Astrocyte (in vitro differentiated cells and primary cell): Measurements from ENCODE around the gene SEMA3F. TPM values are rescaled to one million over a fixed set of nuclear protein-coding genes. Genes with fewer than 3 reads are reported as not detected.

Experiments
- DNase-seq: peaks from one replicate; pipeline ENCODE4 v3.0.0-alpha.2; 2010; ENCODE audit warnings: low read depth
- FAIRE-seq: peaks from 2 replicates; lab custom pipeline; 2011; peaks lifted over from hg19 to GRCh38; lab: Jason Lieb, UNC
- H2AFZ ChIP-seq: 2 replicates; pipeline ENCODE4 v1.6.0; 2012; ENCODE audit warnings: low read depth, low read length, inconsistent platforms
- H3K27ac ChIP-seq: 2 replicates; pipeline ENCODE4 v1.5.1; 2011; ENCODE audit warnings: low read depth, low read length, inconsistent platforms
- H3K27me3 ChIP-seq: 2 replicates; pipeline ENCODE4 v1.6.0; 2011; ENCODE audit warnings: low read length, inconsistent platforms; ENCODE audit not compliant: insufficient read depth
- H3K36me3 ChIP-seq: 2 replicates; pipeline ENCODE4 v1.5.1; 2011; ENCODE audit warnings: low read length, inconsistent platforms; ENCODE audit not compliant: insufficient read depth
- H3K4me1 ChIP-seq: 2 replicates; pipeline ENCODE4 v1.5.1; 2011; ENCODE audit warnings: low read length, inconsistent platforms; ENCODE audit not compliant: insufficient read depth
- H3K4me2 ChIP-seq: 2 replicates; pipeline ENCODE4 v1.6.0; 2012; ENCODE audit warnings: low read length, inconsistent platforms
- H3K4me3 ChIP-seq: 2 replicates; pipeline ENCODE4 v1.5.1; 2011; ENCODE audit warnings: low read depth, mild to moderate bottlenecking, low read length, inconsistent platforms; ENCODE audit not compliant: insufficient read depth
- H3K79me2 ChIP-seq: 2 replicates; pipeline ENCODE4 v1.6.0; 2012; ENCODE audit warnings: mild to moderate bottlenecking, low read length, inconsistent platforms; ENCODE audit not compliant: insufficient read depth
- H3K9ac ChIP-seq: 2 replicates; pipeline ENCODE4 v1.6.0; 2012; ENCODE audit warnings: mild to moderate bottlenecking, low read length, inconsistent platforms
- H3K9me3 ChIP-seq: 2 replicates; pipeline ENCODE4 v1.5.1; 2012; ENCODE audit warnings: low read depth, mild to moderate bottlenecking, low read length, inconsistent platforms; ENCODE audit not compliant: insufficient read depth
- H4K20me1 ChIP-seq: 2 replicates; pipeline ENCODE4 v1.6.0; 2012; ENCODE audit warnings: low read length, inconsistent platforms; ENCODE audit not compliant: insufficient read depth
- H3K27ac Mint-ChIP-seq: one replicate; pipeline ENCODE4 v1.8.0; 2021; ENCODE audit warnings: mild to moderate bottlenecking, mixed read lengths; ENCODE audit not compliant: unreplicated experiment
- H3K27me3 Mint-ChIP-seq: one replicate; pipeline ENCODE4 v1.8.0; 2021; ENCODE audit warnings: low read depth, mixed read lengths; ENCODE audit not compliant: unreplicated experiment
- H3K36me3 Mint-ChIP-seq: one replicate; pipeline ENCODE4 v1.8.0; 2021; ENCODE audit warnings: low read depth, mixed read lengths; ENCODE audit not compliant: unreplicated experiment
- H3K4me1 Mint-ChIP-seq: one replicate; pipeline ENCODE4 v1.8.0; 2021; ENCODE audit warnings: low read depth, mixed read lengths; ENCODE audit not compliant: unreplicated experiment
- H3K4me3 Mint-ChIP-seq: one replicate; pipeline ENCODE4 v1.8.0; 2021; ENCODE audit warnings: mild to moderate bottlenecking, moderate library complexity, mixed read lengths; ENCODE audit not compliant: unreplicated experiment
- H3K9me3 Mint-ChIP-seq: one replicate; pipeline ENCODE4 v1.8.0; 2021; ENCODE audit warnings: mild to moderate bottlenecking, mixed read lengths; ENCODE audit not compliant: unreplicated experiment
- CTCF ChIP-seq: IDR thresholded peaks from 2 replicates; pipeline ENCODE4 v1.5.1; 2011; ENCODE audit warnings: low read depth, mild to moderate bottlenecking, inconsistent platforms, low read length, moderate library complexity; ENCODE audit not compliant: insufficient read depth
- EZH2 ChIP-seq: IDR thresholded peaks from 2 replicates; pipeline ENCODE4 v1.6.1; 2012; ENCODE audit warnings: mild to moderate bottlenecking, low read length, inconsistent platforms; ENCODE audit not compliant: insufficient read depth
- total RNA-seq: library from RNA; stranded (reverse); gene quantifications from 2 replicates; pipeline ENCODE4 v1.2.1, GENCODE V29; 2021

Gene SEMA3F
- total RNA-seq, 1 donor from 2014 or later, result 6.6 TPM

GRCh38 chr3:50132421-50133282, 22.5 kb upstream of the SEMA3F start:
- no peaks in the 10 kb centered on the region for H3K9me3 ChIP-seq
- H3K27me3 Mint-ChIP-seq, result peaks cover 40% of the 10 kb centered on the region
- no peak overlapping the region for H3K4me3 Mint-ChIP-seq
- H3K36me3 ChIP-seq, result no peaks in the 10 kb centered on the region
- no peaks in the 10 kb centered on the region for H3K79me2 ChIP-seq
- H3K36me3 Mint-ChIP-seq, result no peaks in the 10 kb centered on the region
- H3K4me1 ChIP-seq, result no peaks in the 10 kb centered on the region
- H3K27ac Mint-ChIP-seq, result no peak overlapping the region
- H4K20me1 ChIP-seq, result no peaks in the 10 kb centered on the region
- H3K9ac ChIP-seq, result no peak overlapping the region
- H3K4me2 ChIP-seq, result no peak overlapping the region
- H3K4me1 Mint-ChIP-seq, result peaks cover 3% of the 10 kb centered on the region
- H3K9me3 Mint-ChIP-seq, result no peaks in the 10 kb centered on the region
- TF ChIP-seq CTCF (no peak), EZH2 (no peak)
- no peak overlapping the region for H3K27ac ChIP-seq
- no peak overlapping the region for H3K4me3 ChIP-seq
- FAIRE-seq, result no peak
- H2AFZ ChIP-seq, result no peak overlapping the region
- DNase-seq, result no peak
- no peaks in the 10 kb centered on the region for H3K27me3 ChIP-seq

GRCh38 chr3:50133283-50133615, 21.9 kb upstream of the SEMA3F start:
- H3K27ac Mint-ChIP-seq, result no peak overlapping the region
- no peaks in the 10 kb centered on the region for H3K79me2 ChIP-seq
- peaks cover 40% of the 10 kb centered on the region for H3K27me3 Mint-ChIP-seq
- H3K27ac ChIP-seq, result no peak overlapping the region
- no peaks in the 10 kb centered on the region for H3K27me3 ChIP-seq
- no peak overlapping the region for H3K4me3 Mint-ChIP-seq
- no peaks in the 10 kb centered on the region for H4K20me1 ChIP-seq
- H2AFZ ChIP-seq, result no peak overlapping the region
- DNase-seq, result no peak
- no peak overlapping the region for H3K4me2 ChIP-seq
- no peak for TF ChIP-seq EZH2
- TF ChIP-seq CTCF, result no peak
- FAIRE-seq, result no peak
- H3K36me3 Mint-ChIP-seq, result no peaks in the 10 kb centered on the region
- no peaks in the 10 kb centered on the region for H3K36me3 ChIP-seq
- H3K4me1 Mint-ChIP-seq, result peaks cover 3% of the 10 kb centered on the region
- H3K9me3 Mint-ChIP-seq, result no peaks in the 10 kb centered on the region
- no peaks in the 10 kb centered on the region for H3K4me1 ChIP-seq
- H3K9me3 ChIP-seq, result no peaks in the 10 kb centered on the region
- H3K4me3 ChIP-seq, result no peak overlapping the region
- H3K9ac ChIP-seq, result no peak overlapping the region

- H3K4me3 ChIP-seq, result no peak overlapping the region
- H3K27me3 Mint-ChIP-seq, result peaks cover 48% of the 10 kb centered on the region
- peaks cover 8% of the 10 kb centered on the region for H3K4me1 ChIP-seq
- peaks cover 3% of the 10 kb centered on the region for H3K4me1 Mint-ChIP-seq
- H3K27ac Mint-ChIP-seq, result no peak overlapping the region
- H3K27me3 ChIP-seq, result no peaks in the 10 kb centered on the region
- H3K27ac ChIP-seq, result no peak overlapping the region
- H3K79me2 ChIP-seq, result no peaks in the 10 kb centered on the region
- H3K9ac ChIP-seq, result no peak overlapping the region
- TF ChIP-seq CTCF (no peak), EZH2 (no peak)
- H3K9me3 Mint-ChIP-seq, result no peaks in the 10 kb centered on the region
- no peaks in the 10 kb centered on the region for H4K20me1 ChIP-seq
- H2AFZ ChIP-seq, result no peak overlapping the region
- H3K9me3 ChIP-seq, result no peaks in the 10 kb centered on the region
- H3K4me3 Mint-ChIP-seq, result no peak overlapping the region
- H3K36me3 Mint-ChIP-seq, result no peaks in the 10 kb centered on the region
- no peaks in the 10 kb centered on the region for H3K36me3 ChIP-seq
- DNase-seq (no peak), FAIRE-seq (no peak)
- H3K4me2 ChIP-seq, result no peak overlapping the region
These were observed 20.8 kb upstream of the SEMA3F start for GRCh38 chr3:50134367-50134766.
